Measurements from ENCODE around the gene PTGR3.
A peak's percentile ranks its signal among the peaks of the same experiment; 100 is the strongest.

Gene PTGR3

DNA sequence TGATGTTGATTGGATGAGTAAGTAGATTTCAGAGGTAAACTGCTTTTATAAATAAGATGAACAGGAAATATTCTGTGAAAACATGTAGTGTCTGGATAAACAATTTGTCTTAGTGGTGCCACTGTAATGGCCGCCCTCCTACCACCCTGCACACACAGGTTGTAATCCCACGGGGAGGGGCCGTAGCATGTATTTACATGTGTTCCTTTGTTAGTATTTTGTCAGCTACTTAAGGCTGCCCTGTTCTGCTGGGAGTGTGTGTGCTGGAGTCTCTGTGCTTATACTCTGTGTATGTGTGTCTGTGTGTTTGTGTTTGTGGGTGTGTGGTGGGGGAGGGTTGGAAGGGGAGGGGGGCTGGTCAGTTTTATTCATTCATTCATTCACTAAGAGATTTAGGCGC, 6.7 kb upstream of the PTGR3 start:
- DNase-seq (ENCODE audit: extremely low read depth in 1 of 2, low read depth in 1 of 2) = no peak

DNA sequence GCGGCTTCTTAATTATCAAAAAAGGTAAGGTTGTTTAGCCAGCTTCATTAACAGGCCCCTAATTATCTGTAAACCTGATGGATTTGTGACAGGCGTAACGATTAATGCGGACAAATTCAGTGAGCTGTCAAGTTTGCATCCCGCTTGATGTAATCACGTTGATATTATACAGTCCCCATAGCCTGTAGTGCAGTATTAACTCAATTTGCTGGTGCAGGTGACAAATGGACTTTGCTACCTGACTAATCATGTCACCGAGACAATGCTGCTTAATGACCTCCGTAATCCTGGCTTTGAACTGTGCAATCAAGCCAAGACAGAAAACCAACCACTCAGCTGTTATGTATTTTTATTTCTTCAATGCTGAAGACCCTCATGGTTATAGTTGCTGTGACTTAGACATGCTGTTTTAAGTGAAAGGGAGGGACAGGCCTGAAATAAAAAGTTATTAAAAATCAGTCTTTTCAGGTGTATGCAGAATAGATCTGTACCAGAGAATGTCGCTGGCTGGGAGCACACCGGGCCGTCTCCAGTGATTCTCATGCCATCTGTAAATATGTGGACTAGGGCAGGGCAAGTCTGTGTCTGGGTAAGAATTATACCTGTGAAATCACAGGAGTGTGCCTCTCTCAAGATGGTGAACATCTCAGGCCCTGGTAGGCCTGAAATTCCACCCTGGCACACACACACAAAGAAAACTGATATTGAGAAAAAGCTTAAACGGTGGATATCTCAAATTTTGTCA, 6.0 kb upstream of the PTGR3 start:
- DNase-seq (ENCODE audit: extremely low read depth in 1 of 2, low read depth in 1 of 2) = no peak

DNA sequence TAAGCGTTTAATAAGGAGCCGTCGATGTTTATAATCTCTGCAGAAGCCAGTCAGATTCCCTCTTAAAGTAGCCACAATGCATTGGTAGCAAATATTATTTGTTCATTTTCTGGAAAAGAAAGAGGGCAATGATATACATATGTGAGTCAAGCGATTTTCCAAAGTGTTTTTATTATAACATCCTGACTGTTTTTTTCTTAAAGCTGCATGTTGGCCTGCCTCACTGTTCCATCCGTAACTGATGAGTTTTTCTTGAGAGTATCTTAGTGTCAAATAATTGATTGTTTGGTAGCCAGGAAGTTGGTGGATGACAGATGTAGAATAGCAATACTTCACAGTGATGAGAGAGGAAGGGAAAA, 5.4 kb upstream of the PTGR3 start:
- no peak for DNase-seq (ENCODE audit: extremely low read depth in 1 of 2, low read depth in 1 of 2)

DNA sequence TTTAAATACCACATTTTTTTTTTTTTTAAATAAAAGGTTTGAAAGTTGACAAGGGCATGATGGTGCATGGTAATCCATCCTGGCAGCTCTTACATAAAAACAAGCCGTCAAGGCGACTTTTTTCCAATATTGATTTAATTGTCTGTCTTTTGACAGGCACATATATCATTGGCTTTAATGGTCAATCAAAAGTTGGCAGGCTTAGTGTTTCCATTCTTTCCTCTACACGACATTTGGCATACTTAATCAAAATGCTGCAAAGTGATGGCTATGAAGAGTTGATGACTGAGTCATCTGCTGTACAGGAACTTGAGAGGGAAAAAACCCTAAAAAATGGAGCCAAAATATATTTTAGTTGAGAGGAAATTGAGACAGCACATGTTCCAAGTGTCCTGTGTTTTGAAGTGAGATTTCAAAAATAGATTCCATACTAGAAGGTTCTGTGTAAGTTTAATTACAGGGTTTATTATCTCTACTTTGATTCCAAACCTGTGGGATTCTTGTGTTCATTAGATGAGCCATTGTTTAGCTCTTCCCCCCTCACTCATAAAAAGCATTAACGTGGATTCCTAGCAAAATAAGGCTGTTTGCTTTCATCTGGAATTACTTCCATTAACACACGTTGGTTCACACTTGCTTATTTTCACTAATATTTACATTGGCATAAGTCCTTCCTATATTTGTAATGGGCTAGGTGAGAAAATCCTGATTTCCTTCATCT, 4.8 kb upstream of the PTGR3 start:
- no peak for DNase-seq (ENCODE audit: extremely low read depth in 1 of 2, low read depth in 1 of 2)

DNA sequence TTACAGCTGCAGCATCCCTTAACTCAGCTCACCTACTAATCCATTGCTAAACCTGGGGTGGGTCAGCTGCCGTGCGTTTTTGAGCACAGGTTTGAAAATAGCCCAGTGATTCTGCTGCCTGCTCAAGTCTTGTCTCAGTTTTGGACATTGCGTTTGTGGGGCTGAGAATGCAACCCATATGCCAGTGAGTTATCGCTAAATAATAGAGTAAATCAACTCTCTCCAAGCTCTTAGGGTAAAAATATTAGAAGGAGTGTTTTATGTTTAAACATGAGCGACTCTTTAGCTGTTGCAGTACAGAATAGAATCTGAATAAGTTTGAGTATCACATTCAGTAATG, 3.8 kb upstream of the PTGR3 start:
- no peak for DNase-seq (ENCODE audit: extremely low read depth in 1 of 2, low read depth in 1 of 2)

DNA sequence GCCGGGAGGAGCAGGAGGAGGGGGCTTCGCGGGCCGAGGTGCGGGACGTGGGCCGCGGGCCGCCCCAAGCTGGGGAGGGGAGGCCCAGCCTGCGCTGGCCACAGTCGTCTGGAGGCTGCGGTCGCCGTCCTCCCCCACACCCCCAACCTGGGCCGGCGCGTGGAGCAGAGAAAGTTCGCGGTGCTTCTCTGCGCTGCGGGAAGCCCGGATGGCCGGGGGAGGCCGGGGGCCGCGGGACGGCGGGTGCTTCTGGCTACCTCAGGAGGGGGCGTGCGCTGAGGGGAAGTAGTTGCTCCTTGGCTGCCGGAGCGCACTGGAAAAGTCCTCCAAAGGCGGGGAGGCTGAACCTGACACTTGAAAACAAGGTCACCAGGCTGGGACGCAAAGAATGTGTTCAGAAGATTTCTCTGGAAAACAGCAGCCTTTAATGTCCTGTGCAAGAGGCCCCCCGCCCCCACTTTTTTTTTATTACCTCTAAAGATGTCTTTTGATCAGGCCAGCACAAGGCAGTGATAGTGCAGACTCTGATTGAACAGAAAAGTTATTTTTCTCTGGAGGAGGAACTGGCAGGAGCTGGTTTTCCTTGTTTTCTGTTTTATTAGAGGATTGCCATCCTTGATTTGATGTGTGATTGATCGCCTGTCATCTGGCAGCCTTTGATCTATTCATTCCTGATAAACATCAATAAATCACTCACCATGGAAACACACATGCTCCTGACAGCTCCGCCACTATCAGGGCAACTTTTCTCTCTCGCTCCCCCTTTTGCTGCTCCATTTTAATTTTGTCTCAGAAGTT, 3.2 kb upstream of the PTGR3 start:
- no peak for DNase-seq (ENCODE audit: extremely low read depth in 1 of 2, low read depth in 1 of 2)

DNA sequence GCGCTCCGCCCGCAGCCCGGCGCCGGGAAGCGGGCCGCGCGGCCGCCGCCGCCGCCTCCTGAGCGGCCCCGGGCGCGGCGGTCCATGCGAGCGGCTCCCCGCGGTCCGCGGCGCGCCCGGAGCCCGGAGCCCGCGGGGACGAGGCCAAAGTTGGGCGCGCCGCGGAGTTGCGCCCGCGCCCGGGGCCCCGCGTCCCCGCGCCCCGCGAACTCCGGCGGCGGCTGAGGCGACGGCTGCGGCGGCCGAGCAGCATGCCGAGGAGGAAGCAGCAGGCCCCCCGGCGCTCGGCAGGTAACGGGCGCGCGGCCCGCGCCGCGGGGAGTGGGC, 2.6 kb upstream of the PTGR3 start:
- DNase-seq (ENCODE audit: extremely low read depth in 1 of 2, low read depth in 1 of 2) = no peak

DNA sequence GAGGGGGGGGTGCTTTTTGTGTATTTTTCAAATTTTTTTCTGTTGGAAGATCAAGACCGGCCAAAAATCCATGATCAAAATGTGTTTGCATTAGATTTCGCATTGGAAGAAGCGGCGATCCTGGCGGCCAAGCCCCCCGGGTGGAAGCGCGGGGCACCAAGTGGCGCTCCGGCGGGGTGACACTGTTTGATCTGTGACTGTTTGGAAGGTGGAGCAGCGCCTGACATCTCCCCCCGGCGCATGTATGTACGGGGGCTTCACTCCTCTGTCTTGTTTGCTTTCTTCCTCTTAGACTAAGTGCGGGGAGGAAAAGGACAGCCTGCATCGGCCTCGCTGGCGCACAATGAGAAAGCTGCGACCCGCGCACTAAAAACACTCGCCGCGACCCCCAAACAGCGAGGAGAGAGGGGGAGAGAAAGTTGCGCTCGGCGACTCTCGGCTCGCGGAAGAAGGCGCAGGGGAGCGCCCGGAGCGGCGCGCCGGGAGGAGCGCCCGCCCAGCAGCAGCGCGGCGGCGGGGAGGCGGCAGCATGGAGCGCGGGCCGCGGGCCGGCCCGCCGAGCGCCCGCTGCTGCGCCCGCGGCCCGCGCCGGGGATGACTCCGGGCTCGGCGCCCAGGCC, 2.2 kb upstream of the PTGR3 start:
- DNase-seq (ENCODE audit: extremely low read depth in 1 of 2, low read depth in 1 of 2) = no peak

DNA sequence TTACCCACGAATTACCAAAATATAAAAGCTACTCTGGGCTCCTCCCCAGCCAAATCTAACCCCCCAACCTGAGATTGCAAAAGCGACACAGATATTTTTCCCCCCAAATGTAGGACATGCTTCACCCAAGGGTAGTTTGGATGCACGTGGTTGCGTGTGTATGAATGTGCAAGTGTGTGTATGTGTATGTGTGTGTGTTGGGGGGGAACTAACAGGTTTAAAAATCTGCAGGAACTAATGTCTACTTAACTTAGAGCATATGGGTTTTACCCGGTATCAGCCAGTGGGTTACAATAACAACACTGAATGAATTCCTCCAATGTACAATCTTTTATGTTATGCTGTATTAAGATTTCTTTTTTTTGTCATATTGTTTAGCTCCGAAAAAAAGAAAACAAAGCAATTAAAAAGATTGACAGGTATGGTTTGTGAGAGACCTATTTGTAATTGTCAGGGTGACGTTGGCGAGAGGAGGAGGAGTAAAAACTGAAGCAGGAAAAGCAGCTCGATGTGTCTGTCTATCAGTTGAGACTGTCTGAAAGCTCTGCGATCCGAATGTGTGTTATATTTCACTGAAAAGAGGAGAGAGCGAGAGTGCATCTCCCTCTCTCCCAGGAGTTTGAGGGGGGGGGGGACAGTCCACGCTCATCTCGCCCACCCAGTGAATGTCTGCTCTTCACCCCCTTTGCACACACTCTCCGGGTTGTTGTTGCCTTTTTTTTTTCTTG, 1.5 kb upstream of the PTGR3 start, which contains the start of gene TSHZ1:
TSS of gene TSHZ1 (plus strand) at position 524 of the 728 bp plus-strand sequence. CDS start 1,080 bp downstream, outside the sequence.
- peak in 1 of 2 donors; percentile 18 for DNase-seq (ENCODE audit: extremely low read depth in 1 of 2, low read depth in 1 of 2)

DNA sequence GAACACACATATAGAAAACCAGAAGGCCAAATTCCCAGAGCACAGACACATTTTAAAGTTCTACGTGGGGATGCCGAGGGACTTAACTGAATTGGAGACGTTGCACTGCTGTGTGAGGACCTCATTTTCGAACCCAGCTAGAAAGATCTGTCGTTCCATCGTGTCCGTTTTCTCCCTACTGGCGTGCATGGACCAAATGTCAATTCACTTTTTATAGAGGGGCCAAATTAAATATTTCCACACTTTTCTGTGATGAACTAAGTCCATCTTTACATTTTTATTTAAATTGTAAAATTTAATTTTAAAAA, 966 bp upstream of the PTGR3 start:
- no peak for DNase-seq (ENCODE audit: extremely low read depth in 1 of 2, low read depth in 1 of 2)

DNA sequence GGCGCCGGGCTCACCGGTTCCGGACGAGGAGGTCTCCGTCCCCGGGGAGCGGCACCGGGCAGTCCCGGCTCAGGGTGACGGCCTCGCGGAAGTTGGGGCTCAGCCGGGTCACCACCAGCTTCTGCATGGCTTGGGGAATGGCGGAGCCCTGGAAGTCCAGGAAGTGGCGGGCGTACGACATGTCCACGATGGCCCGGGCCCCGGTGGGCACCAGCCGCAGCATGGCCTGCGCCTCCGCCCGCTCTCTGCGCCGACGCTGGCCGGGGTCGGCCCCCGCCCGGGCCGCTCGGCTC, 157 bp downstream of the PTGR3 start:
- no peak for DNase-seq (ENCODE audit: extremely low read depth in 1 of 2, low read depth in 1 of 2)

DNA sequence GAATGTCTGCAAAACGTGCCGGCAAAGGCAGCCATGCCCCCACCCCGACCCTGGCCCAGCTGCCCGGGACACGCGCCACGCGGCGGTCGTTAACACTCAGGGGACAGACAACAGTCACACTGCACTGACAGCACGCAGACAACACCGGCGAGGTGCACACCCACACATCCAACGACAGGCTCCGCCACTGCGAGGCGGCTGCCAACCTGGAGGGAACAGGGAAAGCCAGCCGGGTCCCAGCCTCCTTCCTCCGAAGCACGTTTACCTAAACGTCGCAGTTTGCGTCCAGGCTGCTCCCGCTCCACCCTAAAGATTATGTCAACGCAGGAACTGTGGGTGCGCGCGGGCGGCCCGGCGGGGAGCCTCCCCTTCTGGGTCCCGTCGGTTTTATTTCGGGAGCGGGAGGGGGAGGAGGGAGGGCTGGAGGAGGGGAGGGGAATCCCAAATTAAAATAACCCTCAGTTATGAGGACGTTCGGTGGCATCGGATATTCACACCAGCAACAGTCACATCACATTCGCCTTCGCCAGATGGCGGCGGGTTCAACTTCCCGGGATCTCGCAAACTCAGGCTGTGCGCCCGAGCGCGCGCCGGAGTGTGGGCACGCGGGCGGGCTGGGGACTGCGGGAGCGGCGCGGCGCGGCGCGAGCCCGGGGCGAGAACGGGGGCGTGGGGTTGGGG, 644 bp downstream of the PTGR3 start:
- DNase-seq (ENCODE audit: extremely low read depth in 1 of 2, low read depth in 1 of 2) = no peak

DNA sequence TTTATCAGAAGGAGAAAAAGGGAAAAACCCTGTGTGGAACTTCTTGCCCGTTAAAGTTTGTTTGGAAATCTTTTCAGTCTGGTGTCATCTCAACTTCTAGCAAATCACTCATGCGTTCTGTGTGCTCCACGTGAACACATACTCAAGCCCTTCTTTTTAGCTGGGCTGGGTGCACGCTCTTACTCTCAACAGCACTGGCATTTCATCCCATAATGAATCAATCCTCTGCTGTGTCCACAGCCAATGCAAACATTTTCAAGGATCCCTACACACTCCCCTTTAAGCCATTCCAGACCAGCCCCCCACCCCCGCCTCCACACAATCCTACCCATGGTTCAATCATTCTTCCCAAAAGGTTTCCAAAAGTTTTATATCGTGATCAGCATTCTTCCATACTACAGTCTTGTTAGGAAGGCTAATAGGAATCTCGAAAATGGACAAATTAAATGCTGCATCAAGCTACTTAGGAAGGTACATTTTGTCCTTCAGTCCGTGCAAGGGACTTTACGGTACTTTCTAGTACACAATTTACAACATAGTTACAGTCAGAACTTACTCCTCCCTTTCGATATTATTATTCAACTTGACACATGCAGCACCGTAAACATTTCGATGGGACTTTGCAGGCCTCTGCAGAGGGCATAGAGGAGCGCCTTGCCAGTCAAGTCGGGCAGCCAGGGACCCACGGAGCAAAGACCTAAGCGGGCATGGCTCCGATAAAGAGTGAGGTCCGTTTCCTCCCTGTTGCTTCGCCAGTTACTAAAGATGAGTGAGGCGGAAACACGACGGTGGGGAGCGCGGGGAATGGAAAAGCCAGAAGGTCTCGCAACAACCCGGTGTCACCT, 1.4 kb downstream of the PTGR3 start:
- DNase-seq (ENCODE audit: extremely low read depth in 1 of 2, low read depth in 1 of 2) = no peak

DNA sequence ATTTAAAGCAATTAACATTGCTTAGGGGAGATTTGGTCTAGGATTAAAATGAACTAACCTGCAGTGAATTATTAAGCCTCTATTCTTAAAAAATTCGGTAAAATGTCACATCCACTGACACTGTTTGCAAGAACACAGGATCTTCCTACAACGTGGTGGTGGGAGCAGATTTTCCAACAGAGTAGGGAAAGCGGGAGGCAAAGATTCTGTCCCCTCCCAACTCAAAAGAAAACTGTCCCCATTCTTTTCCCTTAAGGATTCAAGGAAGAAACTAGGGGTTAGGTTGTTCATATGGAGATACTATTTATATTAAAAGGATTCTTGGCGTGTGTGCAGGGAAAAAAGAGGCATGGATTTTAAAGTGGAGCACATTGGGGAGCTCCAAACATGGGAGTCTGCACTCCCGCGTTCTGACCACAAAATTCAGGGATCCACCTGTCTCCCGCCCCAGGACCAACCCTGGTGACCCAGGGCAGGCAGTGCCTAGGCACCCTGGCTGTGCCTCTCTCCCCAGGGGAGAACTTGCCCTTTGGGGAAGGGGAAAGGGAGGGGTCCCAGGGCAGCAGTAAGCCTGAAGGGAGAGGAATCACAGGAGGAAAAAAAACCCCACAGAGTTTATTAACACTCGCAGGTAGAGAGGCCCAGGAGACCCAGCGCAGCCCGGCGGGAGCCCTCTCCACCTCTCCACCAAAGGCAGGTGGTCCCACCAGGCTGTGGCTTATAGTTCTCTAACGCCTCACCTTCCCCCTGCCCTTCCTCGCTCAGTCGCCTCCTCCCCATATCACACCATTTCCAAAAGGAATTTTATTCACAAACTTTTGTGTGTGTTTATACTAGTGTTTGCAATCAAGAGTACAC, 2.3 kb downstream of the PTGR3 start:
- DNase-seq (ENCODE audit: extremely low read depth in 1 of 2, low read depth in 1 of 2) = no peak

DNA sequence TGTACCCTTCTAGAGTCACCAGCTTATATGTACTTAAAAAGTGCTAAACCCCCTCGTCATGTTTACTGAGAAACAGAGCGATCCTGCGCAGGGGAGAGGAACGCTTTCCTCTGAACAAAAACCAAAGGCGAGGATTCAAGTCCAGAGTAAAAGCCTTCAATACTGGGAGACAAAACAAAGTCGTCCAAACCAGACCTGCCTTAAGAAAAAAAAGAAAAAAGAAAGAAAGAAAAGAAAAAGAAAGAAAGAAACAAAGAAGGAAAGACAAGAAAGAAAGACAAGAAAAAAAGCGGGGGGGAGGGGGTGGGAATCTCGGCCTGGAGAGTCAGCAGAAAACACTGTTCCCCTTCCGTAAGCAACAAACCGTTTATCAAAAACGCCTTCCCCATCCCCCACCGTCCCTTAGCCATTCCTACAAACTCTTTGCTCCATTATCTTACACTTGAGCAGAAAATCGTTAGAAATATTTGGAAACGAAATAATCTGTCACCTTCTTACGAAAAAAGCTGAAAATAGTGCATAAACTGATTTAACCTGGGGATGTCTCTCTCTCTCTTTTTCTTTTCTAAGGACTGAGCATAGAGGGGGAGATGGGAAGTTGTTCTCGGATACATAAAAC, 3.3 kb downstream of the PTGR3 start:
- no peak for DNase-seq (ENCODE audit: extremely low read depth in 1 of 2, low read depth in 1 of 2)

DNA sequence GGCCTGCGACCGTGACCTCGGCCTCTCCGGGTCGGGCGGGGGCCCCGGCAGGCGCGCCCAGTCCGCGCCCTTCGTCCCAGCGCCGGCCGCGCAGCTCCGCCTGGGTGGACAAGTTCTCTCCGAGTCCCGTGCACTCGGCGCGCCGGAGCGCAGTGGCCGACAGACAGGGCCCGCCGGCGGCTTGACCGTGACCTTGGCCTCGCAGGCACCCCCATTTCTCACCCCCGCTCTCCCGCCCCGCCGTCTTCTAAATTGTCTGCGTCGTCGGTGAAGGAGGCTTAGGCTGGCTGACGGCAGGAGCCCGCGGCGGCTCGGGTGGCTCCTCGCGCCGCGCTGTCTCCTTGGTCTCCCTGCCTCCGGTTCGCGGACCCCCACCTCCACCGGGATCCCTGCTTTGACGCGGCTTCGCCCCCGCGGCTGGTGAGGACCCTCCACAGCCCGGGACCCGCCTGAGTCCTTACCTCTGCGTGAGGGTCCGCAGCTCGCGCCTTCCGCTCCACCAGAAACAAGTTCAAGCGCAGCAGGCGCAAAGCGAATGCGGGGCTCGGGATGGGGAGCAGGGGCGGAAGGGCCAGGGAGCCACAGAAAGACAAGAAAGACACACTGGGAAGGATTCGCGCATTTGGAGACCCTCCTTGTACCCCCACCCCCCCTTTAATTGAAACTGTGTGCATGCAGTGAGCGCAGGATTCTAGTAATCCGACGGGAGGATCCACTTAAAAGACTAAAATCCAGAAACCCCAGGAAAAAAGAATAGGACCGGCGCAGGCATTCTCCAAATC, 4.0 kb downstream of the PTGR3 start:
- DNase-seq (ENCODE audit: extremely low read depth in 1 of 2, low read depth in 1 of 2) = no peak

DNA sequence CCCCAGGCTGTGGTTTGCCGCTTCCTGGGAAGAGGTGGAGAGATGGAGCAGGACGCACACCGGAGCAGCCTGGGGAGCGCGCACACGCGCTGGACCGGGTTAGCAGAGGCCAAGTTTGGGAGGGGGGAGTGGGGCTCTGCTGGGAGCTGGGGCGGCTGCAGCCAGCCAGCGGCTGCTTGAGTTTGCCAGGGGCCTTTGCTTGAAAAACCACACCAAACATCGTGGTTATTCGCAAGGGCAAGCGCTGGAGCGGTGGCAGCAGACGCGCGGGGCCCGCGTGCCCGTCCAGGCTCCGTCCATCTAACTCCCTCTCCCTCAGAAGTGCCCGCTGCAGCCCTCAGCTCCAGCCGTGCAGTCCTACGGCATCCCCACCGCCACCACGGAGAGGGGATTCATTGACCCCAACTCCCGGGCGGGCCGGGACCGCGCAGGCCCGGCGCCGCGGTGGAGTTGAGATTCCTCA, 4.6 kb downstream of the PTGR3 start:
- no peak for DNase-seq (ENCODE audit: extremely low read depth in 1 of 2, low read depth in 1 of 2)
